EL (cell line): ENCODE data around the gene HDLBP.

Source experiments
- DNase-seq: peaks from one replicate; pipeline ENCODE4 v3.0.0-alpha.2; 2016

Gene HDLBP

DNA sequence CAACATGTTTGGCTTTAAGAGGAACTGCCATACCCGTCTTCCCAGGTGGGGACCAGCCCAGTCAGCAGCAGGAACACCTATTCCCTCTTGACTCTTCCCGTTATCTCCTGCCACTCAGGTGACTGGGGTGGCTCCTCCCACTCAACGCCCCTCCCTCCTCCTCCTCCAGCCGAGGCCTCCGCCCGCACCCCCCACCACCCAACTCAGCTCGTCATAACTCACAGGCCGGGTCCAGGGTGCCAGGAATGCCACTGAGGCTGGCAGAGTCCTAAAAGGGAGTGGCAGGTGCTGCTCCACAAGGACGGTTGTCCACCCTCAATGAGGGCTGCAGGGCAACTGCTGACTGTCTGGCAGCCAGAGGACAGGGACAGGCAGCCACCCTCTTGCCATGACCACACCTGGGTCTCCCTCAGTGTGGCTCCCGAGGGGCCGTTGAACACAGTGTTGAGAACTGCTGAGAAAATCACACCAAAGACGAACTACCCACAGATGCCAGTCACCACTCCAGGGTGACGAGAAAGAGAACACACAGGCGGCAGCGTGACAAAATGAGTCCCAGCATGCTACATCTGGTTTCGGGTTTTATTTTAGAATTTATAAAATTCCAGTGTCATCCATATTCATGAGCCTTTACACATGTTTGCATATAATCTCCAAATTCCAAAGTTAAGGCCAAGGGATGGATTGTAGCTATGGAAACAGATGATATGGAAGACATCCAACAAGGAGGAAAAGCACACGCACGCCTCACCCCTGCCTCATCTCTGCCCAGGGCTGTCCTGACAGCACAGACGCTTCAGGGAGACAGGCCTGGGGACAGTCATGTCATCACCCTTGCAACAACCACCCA, 88.5 kb downstream of the HDLBP start:
- DNase-seq: no peak

DNA sequence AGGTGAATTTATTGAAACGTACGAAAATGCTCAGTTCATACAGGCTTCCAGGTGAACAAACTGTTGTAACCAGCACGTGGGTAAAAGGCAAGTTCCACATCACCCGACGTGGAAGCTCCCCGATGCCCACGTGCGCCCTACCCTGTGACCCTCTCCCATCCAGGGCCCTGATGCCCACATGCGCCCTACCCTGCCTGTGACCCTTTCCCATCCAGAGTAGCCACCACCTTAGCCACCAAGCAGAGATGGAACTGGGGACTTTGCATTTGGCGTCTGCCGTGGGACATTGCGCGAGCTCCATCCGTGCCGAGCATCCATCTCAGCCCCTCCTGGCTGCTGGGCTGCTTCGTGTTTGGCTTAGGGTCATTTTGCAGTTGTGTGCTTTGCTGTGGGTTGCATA, 89.5 kb downstream of the HDLBP start:
- no peak for DNase-seq

DNA sequence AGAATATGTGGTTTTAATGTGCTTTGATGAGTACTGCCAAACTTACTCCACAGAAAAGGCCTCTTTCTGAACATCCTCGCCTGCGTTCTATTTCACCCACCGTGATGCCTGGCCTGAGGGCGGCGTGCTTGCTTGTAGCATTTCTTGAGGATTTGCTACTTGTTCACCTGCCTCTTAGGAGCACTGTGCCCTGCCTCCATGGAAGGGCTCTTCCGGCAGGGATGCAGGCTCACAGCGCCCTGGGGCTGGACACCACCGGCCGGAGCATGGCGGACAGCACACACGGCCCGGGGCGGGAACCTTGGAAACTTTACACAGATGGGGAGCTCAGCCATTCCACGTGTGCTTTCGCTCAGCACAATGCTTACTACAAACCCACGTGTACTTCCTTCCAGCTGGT, 89.9 kb downstream of the HDLBP start:
- DNase-seq: no peak

DNA sequence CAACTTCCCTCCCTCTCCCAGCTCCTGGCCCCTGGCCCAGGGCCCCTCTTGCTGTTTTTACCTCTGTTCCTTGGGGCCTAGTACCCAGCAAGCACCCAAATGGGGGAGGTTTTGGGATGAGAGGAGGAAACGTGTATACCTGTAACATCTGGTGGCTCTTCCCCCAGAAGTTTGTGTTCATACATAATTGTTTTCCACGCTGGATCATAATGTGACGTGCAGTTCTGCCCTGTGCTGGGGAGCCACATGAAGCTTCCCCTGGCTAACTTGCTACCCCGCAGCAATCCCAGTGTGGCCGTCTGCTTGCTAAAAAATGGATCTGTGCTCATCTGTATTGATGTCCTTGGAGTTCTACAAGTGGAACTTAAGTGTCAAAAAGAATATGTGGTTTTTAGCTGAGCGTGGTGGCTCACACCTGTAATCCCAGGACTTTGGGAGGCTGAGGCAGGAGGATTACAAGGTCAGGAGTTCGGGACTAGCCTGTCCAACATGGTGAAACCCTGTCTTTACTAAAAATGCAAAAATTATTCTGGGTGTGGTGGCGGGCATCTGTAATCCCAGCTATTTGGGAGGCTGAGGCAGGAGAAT, 90.5 kb downstream of the HDLBP start:
- DNase-seq: no peak

DNA sequence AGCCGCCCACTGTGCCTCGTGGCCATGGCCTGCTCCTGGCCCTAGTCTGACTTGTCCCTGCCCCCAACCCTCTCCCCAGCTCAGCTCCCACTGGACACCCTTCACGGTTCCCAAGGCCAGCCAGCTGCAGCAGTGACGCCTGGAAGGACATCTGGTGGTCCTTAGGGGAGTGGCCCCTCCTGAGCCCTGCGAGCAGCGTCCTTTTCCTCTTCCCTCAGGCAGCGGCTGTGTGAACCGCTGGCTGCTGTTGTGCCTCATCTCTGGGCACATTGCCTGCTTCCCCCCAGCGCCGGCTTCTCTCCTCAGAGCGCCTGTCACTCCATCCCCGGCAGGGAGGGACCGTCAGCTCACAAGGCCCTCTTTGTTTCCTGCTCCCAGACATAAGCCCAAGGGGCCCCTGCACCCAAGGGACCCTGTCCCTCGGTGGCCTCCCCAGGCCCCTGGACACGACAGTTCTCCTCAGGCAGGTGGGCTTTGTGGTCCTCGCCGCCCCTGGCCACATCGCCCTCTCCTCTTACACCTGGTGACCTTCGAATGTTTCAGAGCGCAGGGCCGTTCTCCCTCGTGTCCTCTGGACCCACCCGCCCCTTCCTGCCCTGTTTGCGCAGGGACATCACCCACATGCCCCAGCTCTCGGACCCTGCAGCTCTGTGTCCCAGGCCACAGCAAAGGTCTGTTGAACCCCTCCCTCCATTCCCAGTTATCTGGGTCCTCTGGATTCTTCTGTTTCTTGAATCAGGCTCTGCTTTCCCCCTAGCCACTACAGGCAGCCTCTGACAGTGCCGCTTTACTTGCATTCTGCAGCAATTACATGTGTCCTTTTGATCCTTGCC, 91.2 kb downstream of the HDLBP start:
- peak; percentile 75 for DNase-seq

DNA sequence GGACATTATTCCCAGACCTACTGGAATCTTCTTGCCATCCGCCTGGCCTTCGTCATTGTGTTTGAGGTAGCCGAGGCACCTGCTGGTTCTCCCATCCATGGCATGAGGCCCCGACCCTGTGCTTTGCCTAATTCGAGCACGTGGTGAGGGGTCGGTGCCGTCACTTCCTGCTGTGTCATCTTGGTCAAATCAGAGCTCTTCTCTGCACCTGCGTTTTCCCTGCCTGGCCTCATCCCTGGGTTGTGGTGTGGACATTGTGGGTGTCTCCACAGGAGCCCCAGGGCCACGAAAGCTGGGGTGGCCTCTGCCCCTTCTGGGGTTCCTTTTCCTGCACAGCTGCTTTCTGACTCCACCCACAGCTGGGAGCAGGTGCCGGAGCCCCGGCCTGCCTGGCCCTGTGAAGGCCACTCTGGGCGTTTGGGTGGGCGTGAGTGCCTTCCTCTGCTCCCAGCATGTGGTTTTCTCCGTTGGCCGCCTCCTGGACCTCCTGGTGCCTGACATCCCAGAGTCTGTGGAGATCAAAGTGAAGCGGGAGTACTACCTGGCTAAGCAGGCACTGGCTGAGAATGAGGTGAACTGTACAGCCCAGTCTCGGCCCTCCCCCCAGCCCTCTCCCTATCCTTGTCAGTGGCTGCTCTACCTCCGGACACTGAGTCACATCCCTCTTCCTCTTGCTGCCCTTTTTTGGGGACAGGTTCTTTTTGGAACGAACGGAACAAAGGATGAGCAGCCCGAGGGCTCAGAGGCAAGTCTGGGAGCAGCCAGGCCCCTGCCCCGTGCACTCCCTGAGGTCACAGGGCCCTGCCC, 92.1 kb downstream of the HDLBP start:
- peak; percentile 34 for DNase-seq

DNA sequence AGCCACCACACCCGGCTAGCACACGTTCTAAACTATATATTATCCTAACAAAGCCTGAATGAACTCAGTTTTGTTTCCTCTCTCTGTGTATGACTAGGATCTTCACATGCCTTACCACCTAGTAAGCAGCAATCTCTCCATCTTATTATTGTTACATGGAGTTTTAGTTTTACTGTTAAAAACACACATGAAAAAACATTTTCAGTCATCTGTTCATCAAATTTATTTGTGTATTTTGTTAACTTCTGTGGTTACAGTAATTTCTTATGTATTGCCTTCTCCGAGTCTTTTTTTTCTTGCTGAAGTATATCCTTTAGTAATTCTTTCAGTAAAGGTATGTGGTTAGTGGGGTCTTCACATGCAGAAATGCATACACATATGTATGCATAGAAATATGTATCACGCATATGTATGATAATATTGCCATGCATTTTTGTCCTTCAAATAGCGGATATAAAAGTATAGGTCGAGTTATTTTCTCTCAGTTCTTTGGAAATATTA, 95.6 kb downstream of the HDLBP start:
- DNase-seq: no peak

DNA sequence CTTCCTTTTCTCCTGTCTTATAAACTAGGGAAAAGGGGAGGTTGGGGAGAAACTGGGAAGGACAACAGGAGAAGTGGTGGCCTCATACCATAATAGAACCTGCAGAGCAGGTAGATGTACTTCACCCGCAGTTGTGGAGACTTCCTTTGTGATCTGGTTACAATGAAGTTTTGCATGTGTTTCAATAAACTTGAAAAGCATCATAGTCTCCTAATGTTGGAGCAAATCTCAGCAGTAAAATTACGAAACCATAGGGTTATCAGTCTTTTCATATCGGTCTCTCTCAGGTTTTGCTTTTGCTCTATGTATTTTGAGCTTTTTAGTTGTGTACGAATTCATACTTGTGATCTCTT, 96.5 kb downstream of the HDLBP start:
- no peak for DNase-seq

DNA sequence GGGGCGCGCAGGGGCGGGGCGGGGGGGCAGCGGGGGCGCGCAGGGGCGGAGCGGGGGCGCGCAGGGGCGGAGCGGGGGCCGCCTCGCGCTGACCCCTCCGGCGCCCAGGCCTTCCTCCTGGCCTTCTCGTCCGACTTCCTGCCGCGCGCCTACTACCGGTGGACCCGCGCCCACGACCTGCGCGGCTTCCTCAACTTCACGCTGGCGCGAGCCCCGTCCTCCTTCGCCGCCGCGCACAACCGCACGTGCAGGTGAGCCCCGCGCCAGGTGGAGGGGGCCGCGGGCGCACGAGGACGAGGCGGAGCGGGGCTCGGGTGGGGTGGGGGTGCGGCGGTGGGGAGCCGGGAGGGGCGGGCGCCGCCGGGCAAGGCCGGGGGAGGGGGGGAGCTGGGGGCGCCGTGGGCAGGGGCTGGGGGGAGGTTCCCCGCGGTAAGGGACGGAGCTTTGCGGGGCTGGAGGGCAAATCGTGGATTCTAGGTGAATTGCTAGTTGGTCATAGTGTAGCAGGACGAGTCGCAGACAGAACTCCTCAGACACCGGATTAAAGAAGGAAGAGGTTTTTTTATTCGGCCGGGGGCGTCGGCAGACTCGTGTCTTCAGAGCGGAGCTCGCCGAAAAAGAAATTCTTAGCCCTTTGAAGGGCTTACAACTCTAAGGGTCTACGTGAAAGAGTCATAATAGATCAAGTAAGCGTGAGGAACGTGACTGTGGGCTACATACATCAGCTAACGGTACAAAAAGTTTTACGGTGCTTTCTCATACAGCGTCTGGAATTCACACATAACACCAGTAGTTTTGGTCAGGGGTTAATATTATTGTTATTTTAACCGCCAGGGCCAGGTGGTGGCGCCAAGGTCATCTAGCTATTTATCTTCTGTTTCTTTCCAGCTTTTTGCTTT, 97.1 kb downstream of the HDLBP start:
- DNase-seq: peak; percentile 55

DNA sequence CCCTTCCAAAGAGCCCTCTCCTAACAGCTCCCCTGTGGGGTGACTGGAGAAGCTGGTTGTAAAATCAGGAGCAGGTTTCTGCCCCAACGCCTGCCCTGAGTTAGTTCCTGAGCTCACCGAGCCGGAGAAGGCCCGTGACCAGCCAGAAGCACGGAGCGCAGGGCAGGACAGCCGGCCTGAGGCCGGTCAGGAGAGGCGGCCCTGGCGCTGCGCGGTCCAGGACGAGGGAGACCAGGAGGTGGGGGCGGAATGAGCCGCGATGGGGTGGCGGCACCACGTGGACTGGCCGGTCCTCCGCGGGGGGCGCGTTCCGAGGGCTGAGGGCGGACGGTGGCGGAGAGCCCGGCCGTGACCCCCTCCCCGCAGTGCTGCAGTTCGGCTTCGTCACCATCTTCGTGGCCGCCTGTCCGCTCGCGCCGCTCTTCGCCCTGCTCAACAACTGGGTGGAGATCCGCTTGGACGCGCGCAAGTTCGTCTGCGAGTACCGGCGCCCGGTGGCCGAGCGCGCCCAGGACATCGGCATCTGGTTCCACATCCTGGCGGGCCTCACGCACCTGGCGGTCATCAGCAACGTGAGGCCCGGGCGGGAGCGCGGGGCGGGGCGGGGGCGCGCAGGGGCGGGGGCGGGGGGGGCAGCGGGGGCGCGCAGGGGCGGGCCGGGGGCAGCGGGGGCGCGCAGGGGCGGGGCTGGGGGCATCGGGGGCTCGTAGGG, 98.0 kb downstream of the HDLBP start:
- DNase-seq: peak; percentile 69

DNA sequence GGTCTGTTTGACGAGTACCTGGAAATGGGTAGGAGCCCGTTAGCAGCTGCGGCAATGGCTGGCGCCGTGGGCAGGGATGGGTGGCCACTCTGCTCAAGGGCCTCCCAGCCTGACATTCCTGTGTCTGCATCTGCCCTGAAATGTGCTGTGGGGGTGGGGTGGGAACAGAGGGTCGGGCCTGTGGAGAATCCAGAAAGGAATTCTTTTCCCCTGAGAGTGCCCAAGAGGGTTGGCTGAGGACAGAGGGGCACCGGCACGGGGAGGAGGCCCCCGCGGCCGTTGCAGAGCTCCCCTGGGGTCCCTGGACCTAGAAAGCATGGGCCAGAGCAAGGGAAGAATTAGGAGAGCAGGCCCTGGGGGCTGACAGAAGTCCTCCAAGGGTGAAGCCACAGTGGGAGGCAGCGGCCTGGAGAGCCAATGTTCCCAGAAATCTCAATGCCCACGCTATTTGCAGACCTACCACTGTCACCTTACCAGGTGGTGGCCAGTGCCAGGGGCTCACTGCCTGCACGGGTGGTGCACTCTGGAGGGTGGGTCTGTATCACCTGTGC, 99.2 kb downstream of the HDLBP start:
- DNase-seq: peak; percentile 34

DNA sequence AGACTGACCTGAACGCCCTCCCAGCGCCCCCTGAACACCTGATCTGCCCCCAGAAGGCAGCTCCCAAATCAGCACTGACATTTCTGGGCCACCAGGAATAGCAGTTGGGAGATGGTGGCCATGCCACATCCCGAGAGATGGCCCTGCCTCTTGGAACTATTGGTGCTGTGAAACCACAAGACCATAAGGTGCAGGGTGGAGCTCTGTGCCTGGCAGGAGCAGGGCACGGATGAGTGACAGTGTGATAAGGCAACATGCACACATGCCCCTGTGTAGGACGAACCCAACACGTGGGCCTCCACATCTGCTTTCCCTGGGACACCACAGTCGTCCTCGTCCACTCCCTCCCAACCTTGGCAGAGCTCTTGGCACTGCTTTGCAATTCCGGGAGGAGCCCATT, 100.1 kb downstream of the HDLBP start:
- no peak for DNase-seq

DNA sequence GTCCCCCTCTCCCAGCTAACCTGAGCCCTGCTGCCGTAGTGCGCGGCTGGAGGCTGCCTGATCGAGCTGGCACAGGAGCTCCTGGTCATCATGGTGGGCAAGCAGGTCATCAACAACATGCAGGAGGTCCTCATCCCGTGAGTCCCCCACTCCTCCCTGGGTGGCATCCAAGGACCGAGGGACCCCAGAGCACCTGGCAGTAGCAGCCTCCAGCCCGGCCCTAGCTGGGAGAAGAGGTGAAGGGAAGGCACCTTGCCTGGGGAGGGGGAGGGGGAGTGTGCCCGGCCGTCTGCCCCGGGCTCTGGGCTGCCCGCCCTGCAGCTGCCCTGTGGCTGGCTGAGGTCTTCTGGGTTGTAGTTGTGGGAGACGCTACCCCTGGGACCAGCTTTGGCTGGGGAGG, 100.7 kb downstream of the HDLBP start:
- DNase-seq: no peak

DNA sequence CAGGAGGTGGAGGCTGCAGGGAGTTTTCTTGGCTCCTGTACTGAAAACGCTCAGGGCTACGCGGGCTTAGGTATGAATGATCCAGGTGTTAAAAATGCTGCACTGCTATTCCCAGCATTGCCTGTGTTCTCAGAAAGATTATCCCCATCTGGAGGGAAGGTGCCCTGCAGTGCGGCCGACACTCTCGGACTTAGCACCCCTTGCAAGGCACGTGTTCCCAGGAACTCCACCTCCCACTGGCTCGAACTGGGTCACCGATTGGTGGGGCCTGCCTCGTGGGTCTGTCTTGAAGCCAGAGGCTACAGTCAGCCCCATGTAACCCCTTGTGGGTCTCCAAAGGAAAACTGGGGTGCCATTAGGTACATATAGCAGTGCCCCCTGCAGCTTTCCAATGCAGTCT, 101.3 kb downstream of the HDLBP start:
- no peak for DNase-seq

DNA sequence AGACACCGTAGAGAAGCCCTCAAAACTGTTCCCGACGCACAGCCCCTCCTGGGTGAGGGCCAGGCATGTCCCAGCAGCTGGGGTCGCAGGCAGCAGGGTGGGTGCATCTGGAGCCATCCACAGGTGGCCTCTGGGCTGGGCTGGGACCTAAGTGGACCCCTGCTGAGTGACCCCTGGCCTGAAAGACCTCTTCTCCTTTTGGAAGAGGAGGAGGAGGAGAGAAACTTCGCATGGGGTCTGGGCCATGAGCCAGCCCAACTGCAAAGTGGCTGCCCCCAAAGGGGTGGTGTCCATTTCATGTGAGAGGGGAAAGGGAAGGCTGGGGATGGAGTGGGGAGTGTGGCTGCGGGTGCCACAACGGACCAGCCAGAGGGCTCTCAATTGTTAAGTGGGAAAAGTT, 101.9 kb downstream of the HDLBP start:
- no peak for DNase-seq

DNA sequence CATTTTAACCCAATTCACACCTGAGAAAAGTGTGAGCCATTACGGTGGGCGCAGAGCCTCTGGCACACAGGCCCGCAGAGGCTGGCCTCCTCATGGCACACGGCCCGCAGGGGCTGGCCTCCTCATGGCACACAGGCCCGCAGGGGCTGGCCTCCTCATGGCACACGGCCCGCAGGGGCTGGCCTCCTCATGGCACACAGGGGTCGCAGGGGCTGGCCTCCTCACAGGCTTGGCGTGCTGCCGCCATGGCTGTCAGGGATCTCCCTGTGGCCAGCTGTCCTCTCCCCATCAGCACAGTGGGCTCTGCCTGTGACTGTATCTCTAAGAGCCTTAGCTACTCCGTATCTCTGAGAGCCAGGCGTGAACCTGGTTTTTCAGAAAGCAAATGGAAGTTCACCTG, 102.4 kb downstream of the HDLBP start:
- no peak for DNase-seq

DNA sequence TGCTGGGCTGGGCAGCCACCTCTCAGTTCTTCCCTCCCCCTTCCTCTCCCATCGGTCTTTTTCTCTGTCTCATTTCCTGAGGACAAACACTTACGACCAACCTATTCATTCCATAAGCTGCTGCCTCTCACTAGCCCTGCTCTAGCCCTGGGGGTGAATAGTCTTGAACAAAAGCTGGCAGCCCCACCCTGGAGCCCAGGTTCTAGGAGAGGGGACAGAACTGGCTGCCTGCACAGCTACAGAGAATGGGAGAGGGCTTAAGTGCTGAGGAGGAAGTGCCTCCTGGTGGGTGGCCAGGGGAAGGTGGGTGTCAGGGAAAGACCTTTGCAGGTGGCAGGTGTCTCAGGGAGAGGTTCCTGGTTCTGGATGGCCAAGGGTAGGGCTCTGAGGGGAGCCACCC, 104.2 kb downstream of the HDLBP start:
- DNase-seq: peak; percentile 19

DNA sequence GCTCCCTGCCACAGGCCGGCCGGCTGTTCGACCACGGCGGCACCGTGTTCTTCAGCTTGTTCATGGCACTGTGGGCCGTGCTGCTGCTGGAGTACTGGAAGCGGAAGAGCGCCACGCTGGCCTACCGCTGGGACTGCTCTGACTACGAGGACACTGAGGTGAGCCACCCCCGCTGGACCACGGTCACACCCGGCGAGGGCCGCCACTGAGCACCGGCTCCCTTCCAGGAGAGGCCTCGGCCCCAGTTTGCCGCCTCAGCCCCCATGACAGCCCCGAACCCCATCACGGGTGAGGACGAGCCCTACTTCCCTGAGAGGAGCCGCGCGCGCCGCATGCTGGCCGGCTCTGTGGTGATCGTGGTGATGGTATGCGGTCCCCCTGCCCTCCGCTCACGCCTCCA, 106.2 kb downstream of the HDLBP start:
- no peak for DNase-seq

DNA sequence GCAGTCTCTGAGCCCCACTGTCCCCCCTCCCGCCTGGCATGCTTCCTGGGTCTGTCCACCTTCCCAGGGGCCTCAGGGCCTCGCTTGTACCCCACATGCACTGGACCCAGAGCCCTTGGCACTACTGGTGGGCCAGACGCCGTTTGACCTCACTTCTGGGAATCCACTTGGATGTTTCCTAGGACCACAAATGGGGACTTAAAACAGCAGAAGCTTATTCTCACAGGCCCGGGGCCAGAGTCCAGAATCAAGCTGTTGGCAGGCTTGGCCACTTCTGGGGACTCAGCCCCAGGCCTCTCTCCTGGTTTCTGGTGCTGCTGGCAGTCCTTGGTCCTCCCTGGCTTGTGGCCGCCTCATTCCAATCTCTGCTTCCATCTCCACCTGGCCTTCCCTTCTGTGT, 107.4 kb downstream of the HDLBP start:
- DNase-seq: no peak

DNA sequence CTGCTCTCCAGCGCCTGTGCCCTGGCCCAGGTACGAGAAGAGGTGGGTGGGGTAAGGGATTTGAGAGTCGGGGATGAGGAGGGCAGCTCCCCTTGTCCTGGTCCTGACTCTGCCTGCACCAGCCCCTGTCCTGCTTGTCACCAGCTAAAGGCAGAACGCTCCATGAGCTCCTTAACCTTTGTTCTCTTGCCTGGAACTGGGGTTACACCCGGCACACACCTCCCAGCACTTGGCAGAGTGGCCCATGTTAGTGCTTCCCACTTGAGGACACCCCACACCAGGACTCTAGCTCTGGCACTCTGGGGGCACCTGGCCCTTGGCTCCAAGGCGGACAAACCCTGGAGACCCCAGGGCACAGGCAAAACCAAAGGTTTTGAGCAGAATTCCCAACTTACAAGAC, 107.8 kb downstream of the HDLBP start:
- no peak for DNase-seq

DNA sequence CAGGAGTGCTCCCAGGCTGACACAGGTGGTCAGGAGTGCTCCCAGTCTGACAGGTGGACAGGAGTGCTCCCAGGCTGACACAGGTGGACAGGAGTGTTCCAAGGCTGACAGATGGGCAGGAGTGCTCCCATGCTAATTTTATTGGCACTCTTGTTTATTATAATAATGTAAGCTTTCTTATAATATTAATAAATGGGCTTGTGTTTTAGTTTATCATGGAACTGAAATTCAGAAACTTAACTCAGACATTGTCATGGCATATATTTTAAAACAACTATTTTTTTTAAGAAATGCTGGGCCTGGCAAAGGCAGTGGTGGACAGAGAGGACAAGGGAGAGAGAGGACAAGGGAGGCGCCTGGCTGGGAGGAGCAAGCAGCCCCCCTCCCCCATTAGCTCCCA, 108.3 kb downstream of the HDLBP start:
- no peak for DNase-seq
